Measurements from ENCODE around the gene RPS3A. TPM values are rescaled to one million over a fixed set of nuclear protein-coding genes. Genes with fewer than 3 reads are reported as not detected.

Gene RPS3A
- total and polyA plus RNA-seq, 4 donors = 1,247 to 2,958 (median 2,497) TPM

DNA sequence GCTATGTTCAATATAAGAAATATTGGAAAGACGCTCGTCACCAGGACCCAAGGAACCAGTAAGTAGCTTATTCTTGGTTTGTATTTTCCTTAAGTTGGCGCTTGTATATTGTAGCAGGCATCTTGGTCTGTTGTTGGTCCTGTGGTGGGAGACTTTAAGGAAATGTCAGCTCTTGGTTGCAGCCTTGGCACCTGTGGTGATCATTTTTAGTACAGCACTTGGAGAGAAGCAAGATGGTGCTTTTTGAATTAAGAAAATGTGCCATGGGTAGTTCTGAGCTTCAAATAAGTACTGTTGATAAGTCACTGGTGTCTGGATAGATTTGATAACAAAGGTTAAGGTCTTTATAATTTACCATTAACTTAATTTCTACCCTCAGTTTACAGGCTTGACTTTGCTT, 1.1 kb downstream of the RPS3A start:
- H3K9ac ChIP-seq (ENCODE audit: insufficient read depth in 1 of 2, low read length in 2 of 2) = peak overlapping the region; percentile 100
- DNase-seq (no peak), ATAC-seq (ENCODE audit: insufficient read depth, low FRiP score) (no peak)
- no peaks in the 10 kb centered on the region for H3K27me3 ChIP-seq (ENCODE audit: control insufficient read depth in 3 of 3, insufficient read depth in 3 of 3, low read length in 2 of 3)
- H3K4me3 ChIP-seq = peak overlapping the region; percentile 53
- TF ChIP-seq, protein P1, sequence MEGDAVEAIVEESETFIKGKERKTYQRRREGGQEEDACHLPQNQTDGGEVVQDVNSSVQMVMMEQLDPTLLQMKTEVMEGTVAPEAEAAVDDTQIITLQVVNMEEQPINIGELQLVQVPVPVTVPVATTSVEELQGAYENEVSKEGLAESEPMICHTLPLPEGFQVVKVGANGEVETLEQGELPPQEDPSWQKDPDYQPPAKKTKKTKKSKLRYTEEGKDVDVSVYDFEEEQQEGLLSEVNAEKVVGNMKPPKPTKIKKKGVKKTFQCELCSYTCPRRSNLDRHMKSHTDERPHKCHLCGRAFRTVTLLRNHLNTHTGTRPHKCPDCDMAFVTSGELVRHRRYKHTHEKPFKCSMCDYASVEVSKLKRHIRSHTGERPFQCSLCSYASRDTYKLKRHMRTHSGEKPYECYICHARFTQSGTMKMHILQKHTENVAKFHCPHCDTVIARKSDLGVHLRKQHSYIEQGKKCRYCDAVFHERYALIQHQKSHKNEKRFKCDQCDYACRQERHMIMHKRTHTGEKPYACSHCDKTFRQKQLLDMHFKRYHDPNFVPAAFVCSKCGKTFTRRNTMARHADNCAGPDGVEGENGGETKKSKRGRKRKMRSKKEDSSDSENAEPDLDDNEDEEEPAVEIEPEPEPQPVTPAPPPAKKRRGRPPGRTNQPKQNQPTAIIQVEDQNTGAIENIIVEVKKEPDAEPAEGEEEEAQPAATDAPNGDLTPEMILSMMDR (IDR thresholded peaks at IDR 0.05; ENCODE audit: control extremely low read depth, extremely low read depth) = no peak
- WGBS, 2 donors = 7 to 9% methylated on average over 3 of the region's 3 CpGs
- H3K4me1 ChIP-seq (ENCODE audit: control insufficient read depth in 5 of 5, insufficient read depth in 5 of 5, low read length in 5 of 5) = peaks cover 0 to 8% (median 3%) of the 10 kb centered on the region in 5 donors
- H3K9me3 ChIP-seq (ENCODE audit: control insufficient read depth in 4 of 4, insufficient read depth in 3 of 4, low read length in 3 of 4) = no peaks in the 10 kb centered on the region
- peaks cover 12 to 29% (median 21%) of the 10 kb centered on the region in 4 donors for H3K36me3 ChIP-seq (ENCODE audit: control insufficient read depth in 4 of 4, insufficient read depth in 4 of 4, low read length in 4 of 4)
- H3K27ac ChIP-seq (ENCODE audit: low read depth in 1 of 2, low read length in 1 of 2) = peak overlapping the region in 1 of 2 donors; percentile 12

DNA sequence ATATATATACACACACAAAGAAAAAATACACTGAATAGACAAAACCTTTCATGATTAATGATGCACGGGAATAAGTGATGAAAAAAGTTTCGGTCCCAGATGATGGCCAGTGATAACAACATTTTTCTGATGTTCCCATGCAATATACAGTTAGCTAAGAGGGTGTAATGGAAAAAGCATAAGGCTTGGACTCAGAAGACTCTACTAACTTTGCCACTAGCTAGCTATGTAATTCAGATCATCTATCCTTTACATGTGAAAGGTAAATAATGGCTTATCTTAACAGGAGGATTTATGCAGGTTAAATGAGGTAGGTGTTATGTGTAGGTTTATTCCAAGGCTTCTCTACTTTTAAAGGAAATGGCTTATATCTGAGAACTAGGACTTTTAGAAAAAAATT, 4.3 kb downstream of the RPS3A start:
- no peak for ATAC-seq (ENCODE audit: insufficient read depth, low FRiP score)
- 78 to 82% methylated on average over 2 of the region's 2 CpGs for WGBS, 2 donors
- TF ChIP-seq, protein P1 (IDR thresholded peaks at IDR 0.05; ENCODE audit: control extremely low read depth, extremely low read depth) = no peak

DNA sequence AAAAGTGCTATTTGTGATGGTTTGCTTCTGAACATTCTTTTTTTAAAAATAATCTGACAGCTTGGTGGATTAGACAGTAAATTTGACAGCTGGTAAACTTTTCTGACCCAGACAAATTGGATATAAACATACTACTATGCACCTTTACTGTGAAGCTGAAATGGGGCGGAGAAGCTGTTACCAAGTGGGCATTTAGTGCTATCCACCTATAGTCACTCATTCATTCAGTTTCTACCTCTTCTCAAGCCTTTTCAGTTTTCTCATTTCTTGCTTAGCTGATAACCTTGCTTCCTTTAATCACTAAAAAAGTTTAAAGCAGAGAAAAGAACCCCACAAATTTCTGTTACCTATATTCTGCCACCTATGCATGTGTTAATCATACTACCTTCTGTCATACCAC, 5.2 kb downstream of the RPS3A start:
- no peak for ATAC-seq (ENCODE audit: insufficient read depth, low FRiP score)
- H3K4me1 ChIP-seq (ENCODE audit: control insufficient read depth in 5 of 5, insufficient read depth in 5 of 5, low read length in 5 of 5) = peaks cover 0 to 7% (median 5%) of the 10 kb centered on the region in 5 donors
- H3K9me3 ChIP-seq (ENCODE audit: control insufficient read depth in 4 of 4, insufficient read depth in 3 of 4, low read length in 3 of 4) = no peaks in the 10 kb centered on the region
- no peak overlapping the region for H3K4me3 ChIP-seq
- H3K36me3 ChIP-seq (ENCODE audit: control insufficient read depth in 4 of 4, insufficient read depth in 4 of 4, low read length in 4 of 4) = peaks cover 22 to 43% (median 32%) of the 10 kb centered on the region in 4 donors
- no peak overlapping the region for H3K9ac ChIP-seq (ENCODE audit: insufficient read depth in 1 of 2, low read length in 2 of 2)
- TF ChIP-seq, protein P1 (IDR thresholded peaks at IDR 0.05; ENCODE audit: control extremely low read depth, extremely low read depth) = no peak
- no peaks in the 10 kb centered on the region for H3K27me3 ChIP-seq (ENCODE audit: control insufficient read depth in 3 of 3, insufficient read depth in 3 of 3, low read length in 2 of 3)
- DNase-seq = no peak
- WGBS, 2 donors = 100% methylated on average over 1 of the region's 1 CpG
- no peak overlapping the region for H3K27ac ChIP-seq (ENCODE audit: low read depth in 1 of 2, low read length in 1 of 2)

More for the DNA sequence above, 4.3 kb downstream of the RPS3A start:
- Histone ChIP-seq H3K27me3 (ENCODE audit: control insufficient read depth in 3 of 3, insufficient read depth in 3 of 3, low read length in 2 of 3) (no peaks in the 10 kb centered on the region), H3K36me3 (ENCODE audit: control insufficient read depth in 4 of 4, insufficient read depth in 4 of 4, low read length in 4 of 4) (peaks cover 22 to 43% (median 32%) of the 10 kb centered on the region in 4 donors), H3K27ac (ENCODE audit: low read depth in 1 of 2, low read length in 1 of 2) (no peak overlapping the region), H3K9ac (ENCODE audit: insufficient read depth in 1 of 2, low read length in 2 of 2) (no peak overlapping the region), H3K4me3 (no peak overlapping the region), H3K4me1 (ENCODE audit: control insufficient read depth in 5 of 5, insufficient read depth in 5 of 5, low read length in 5 of 5) (peaks cover 0 to 8% (median 5%) of the 10 kb centered on the region in 5 donors), H3K9me3 (ENCODE audit: control insufficient read depth in 4 of 4, insufficient read depth in 3 of 4, low read length in 3 of 4) (no peaks in the 10 kb centered on the region)
- no peak for DNase-seq
